NCI-H510A (cell line): ENCODE data around the gene TSC22D1.
"Not testable (repeated sequence)": the region's sequence is repeated elsewhere in the genome, so short reads cannot be mapped to it uniquely, and the experiment has no call there.

Experiments used
- DNase-seq: peaks from one replicate; lab custom pipeline; 2025; lab: John Stamatoyannopoulos, UW

Gene TSC22D1

DNA sequence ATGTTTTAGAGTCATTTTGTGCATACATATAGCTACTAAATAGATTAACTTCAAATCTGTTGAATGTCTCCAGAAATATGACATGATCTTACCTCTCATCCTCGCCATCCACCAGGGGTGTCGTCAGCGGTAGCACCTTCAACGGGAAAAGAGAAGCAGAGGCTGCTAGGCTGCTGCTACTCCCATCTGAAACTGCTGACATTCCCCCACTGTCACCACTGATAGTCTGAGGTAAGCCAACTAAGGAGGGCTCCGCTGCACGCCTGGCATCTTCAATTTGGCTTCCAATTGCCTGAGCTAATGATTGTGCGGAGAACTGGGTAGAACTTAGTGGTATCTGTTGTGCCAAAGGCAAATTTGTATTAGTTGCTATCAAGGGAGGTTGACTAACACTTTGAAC lies 3.1 kb downstream of the TSC22D1 start:
- no peak for DNase-seq

DNA sequence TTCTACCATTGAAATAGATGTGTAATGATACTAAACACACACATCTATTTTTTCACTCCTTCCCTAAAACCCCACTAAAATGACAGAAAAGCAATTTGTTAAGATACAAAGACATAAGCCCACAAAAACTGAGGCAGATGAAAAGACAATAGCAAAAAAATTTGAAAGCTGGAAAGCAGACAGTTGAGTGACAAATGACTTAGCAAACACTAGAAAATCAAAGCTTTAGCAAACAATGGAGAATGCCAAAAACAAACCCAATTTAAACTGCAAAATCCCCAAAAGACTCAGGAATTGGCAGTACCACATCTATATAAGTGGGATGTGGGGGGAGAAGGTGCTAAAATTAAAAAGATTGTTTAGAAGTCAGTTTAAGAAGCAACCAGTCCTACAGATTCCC lies 9.5 kb downstream of the TSC22D1 start:
- DNase-seq, result no peak

GRCh38 chr13:44565881-44566280 lies 10.2 kb downstream of the TSC22D1 start:
- no peak for DNase-seq

GRCh38 chr13:44564936-44565335 lies 11.2 kb downstream of the TSC22D1 start:
- DNase-seq, result no peak

- not testable (repeated sequence) for DNase-seq
Observed at GRCh38 chr13:44562853-44563252, 13.3 kb downstream of the TSC22D1 start.

GRCh38 chr13:44561351-44561750 lies 14.8 kb downstream of the TSC22D1 start:
- DNase-seq, result no peak

DNA sequence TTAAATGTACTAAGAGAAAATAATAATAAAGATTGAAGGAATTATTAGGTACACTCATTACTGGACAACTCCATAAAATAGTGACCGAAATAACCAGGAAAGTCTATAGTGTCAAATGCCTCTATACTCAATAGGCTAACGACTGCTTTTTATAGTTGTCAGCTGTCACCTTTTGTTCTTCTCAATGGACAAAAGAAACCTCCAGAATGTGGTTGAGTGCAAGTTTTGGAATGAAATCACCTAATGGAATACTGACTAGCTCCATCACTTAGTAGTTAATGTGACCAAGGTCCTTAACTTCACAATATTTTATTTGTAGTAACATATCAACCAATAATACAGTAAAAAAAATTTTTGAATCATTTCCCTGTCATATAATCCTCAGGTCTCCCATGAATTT lies 18.1 kb downstream of the TSC22D1 start:
- DNase-seq, result no peak

GRCh38 chr13:44555207-44555606 lies 20.9 kb downstream of the TSC22D1 start:
- DNase-seq, result no peak

GRCh38 chr13:44549476-44549875 lies 26.7 kb downstream of the TSC22D1 start:
- no peak for DNase-seq

GRCh38 chr13:44546164-44546563 lies 30.0 kb downstream of the TSC22D1 start:
- DNase-seq, result no peak

DNA sequence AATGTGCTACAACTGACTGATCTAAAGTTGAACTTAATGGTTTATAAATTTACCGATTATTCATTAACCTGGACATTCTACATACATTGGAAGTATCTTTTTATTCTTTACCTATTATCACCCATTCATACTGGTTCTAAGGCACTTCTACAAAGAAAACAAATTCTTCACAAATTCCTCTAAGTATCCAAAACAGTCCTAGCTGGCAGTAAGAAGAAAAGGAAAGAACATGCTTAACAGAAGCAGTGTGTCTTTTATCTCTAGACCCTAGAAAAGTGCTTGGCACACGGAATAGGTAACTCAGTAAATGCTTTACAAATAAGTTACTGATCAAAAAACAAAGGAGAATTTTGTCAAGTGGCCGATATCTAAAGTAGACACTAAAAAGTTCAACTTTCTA lies 32.8 kb downstream of the TSC22D1 start:
- DNase-seq, result no peak

DNA sequence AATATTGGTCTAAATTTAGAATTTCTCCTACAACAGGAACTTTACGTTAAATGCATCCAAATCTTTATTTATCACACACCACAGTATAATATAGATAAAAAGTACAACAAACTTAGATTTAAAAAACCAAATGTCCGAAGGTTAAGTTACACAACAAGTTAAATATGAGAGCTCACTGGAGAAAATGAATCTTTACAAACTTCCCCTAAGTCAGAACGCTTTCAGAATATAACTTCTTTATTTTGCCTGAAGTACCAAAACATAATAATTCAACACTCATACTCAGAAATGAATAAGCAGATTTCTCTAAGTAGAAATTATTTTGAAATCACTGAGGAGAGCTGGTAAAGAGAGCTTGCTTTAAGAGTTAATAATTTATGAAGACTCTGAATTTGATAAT lies 33.8 kb downstream of the TSC22D1 start:
- no peak for DNase-seq

- DNase-seq, result no peak
Observed at GRCh38 chr13:44541601-44542000, 34.5 kb downstream of the TSC22D1 start.

- no peak for DNase-seq
Observed at GRCh38 chr13:44540761-44541434, 35.2 kb downstream of the TSC22D1 start.

DNA sequence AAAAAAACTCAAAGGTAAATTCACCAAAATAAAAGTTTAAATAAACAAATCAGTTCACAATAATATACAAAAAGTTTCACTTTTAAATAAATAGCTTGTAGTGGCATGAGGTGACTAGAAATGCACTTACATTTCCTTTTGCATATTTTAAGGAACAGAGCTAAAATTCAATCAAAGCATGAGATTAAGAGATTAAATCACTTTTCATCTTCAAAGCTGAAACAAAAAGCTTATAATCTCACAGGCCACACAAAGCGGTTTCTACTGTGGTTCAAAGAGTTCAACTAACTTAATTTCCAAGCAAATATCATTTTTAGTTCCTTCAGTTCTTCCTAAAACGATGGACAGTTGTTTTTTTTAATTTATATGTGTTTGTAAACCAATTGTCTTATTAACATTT lies 38.9 kb downstream of the TSC22D1 start:
- no peak for DNase-seq

GRCh38 chr13:44523146-44524015 lies 52.7 kb downstream of the TSC22D1 start:
- DNase-seq, result no peak

GRCh38 chr13:44519642-44520041 lies 56.5 kb downstream of the TSC22D1 start:
- DNase-seq, result no peak

- no peak for DNase-seq
Observed at GRCh38 chr13:44516771-44517170, 59.4 kb downstream of the TSC22D1 start.

DNA sequence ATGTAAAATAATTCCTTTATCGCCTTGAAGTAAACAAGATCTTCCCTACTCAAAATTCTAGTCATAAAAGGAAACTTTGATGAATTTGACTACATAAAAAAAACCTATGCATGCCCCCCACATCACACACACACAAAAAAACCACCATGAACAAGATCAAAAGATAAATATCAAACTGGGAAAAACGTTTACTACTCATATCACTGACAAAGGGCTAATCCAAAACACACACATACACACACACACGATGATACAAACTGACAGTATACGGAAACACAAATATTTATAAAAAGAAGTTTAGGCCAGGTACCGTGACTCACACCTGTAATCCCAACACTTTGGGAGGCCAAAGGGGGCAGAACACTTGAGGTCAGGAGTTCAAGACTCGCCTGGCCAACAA lies 61.9 kb downstream of the TSC22D1 start:
- DNase-seq, result no peak

DNA sequence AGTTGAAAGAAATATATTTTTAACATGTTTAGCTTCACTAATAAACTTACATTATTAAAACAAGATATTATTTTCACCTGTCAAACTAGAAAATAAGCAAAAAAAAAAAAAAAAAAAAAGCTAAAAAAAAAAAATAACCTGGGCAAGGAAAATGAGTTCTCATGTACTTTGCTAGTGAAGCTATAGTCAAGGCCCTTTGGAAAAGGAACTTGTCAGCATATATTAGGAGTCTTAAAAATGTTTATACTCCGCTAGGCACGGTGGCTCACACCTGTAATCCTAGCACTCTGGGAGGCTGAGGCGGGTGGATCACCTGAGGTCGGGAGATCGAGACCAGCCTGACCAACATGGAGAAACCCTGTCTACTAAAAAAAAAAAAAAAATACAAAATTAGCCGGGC lies 66.3 kb downstream of the TSC22D1 start:
- not testable (repeated sequence) for DNase-seq

- no peak for DNase-seq
Observed at GRCh38 chr13:44508562-44509077, 67.5 kb downstream of the TSC22D1 start.

GRCh38 chr13:44507639-44508038 lies 68.5 kb downstream of the TSC22D1 start:
- DNase-seq, result no peak

GRCh38 chr13:44506719-44507118 lies 69.4 kb downstream of the TSC22D1 start:
- DNase-seq, result no peak
